ENCODE results near the gene SARDH.
A peak's percentile ranks its signal among the peaks of the same experiment; 100 is the strongest.
"Not testable (repeated sequence)": the region's sequence is repeated elsewhere in the genome, so short reads cannot be mapped to it uniquely, and the experiment has no call there.

Gene SARDH

DNA sequence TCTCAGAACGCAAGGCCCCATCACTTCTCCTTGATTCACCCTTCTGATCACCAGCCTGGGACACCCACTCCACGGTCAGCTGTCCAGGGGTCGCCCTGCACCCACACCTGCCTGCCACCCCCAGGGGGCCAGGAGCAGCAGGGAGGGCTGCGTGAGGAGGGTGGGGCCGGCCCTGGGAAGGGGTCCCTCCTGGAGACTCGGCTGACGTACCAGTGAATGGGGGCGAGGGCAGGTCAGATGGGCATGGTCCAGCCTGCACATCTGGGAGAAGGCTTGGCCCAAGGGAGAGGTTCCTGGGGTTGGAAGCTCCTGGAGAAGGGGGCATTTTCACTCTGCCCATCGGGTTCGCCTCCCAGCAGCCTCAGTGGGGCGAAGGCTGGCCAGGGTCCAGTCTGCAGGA lies 21.8 kb upstream of the SARDH start:
- no peak for DNase-seq (ENCODE audit: low read depth in 2 of 2)

DNA sequence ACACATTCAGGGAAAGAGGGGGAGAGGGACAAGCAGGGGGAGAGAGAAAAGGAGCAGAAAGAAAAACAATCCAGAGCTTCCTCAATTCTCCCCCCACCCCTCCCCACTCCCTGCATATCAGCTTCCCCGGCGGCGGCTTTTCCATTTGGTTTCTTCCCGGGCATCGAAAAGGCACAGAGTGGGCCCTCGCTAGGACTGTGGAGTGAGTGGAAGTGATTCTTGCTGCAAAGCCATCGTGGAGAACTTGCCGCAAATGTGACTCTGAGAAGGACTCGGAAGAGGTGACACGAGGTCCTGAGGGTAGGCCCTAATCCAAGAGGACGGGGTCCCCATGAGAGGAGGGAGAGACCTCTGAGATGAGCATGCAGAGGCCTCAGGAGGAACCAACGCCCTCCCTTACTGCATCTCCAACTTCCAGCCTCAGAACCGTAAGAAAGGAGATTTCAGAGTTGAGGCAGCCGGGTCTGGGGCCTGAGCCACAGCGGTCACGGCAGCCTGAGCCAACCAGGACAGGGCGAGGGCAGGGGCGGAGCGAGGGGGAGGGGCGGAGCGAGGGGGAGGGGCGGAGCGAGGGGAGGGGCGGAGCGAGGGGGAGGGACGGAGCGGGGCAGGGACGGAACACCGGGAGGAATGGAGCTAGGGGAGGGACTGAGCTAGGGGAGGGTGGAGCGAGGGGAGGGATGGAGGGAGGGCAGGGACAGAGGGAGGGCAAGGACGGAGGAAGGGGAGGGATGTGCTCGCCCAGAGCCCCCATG lies 21.2 kb upstream of the SARDH start:
- no peak for DNase-seq (ENCODE audit: low read depth in 2 of 2)

DNA sequence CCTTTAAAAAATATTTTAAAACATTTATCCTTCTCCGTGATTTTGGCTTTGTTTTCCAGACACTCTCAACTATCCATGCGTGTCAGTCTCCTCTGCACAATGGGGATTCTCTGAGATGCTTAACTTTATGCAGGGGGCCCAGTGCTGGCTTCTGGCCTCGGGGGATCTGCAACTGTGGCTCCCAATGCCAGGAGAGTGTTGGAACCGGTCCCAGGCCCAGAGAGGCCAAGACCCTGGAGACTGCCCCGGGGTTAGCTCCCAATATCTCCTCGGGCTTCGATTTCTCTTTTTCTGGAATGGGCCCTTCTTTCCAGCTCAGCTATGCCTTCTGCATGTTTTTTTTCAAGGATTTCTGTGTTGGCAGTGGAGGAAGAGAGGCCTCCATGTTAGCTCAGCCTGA lies 20.1 kb upstream of the SARDH start:
- no peak for DNase-seq (ENCODE audit: low read depth in 2 of 2)

GRCh38 chr9:133754688-133755227 lies 16.6 kb upstream of the SARDH start:
- DNase-seq (ENCODE audit: low read depth in 2 of 2) = no peak

DNA sequence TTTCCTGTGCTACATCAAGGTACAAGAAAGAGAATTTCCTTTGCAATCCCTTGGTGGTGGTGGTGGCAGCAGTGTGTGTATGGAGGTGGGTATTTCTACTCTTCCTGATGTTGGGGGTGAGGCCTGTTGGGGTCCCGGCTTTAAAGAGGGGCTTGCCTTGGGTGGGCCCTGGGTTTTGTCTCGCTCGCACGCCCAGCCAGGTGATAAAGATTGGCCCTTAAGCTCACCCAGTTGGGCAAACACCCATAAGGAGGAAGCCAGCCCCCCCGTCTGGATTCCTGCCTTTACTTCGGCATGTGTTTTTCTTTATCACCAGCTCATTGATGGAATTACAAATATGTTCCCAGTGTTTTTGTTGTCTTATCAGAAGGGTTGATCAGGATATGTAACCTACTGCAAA lies 16.0 kb upstream of the SARDH start:
- no peak for DNase-seq (ENCODE audit: low read depth in 2 of 2)

DNA sequence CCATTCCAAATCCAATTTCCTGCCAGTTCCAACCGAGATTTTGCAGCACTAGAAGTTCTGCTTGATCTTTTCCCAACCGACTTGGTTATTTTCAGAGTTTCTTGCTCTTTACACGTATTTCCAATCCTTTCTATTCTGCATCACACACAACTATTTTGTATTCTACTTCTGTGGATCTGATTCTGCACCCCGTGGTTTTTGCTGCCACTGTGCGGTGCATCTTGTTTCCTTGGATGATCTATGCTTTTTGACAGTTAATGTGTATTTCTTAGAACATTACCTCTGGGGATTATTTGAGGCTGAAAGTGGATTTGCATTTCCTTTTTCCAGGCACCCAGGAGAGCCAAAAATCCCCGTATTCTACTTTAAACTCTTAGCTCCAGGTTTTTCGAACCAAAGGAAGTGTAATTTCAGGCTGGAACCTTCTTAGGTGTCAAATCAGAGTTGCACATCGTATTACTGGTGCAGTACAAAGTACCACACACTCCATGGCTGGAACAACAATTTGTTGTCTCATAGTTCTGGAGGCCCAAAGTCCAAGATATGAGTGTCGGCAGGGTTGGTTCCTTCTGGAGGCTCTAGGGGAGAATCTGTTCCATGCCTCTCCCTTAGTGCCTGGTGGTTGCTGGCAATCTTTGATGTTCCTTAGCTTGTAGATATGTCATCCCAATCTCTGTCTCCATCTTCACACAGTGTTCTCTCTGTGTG lies 14.7 kb upstream of the SARDH start:
- DNase-seq (ENCODE audit: low read depth in 2 of 2) = no peak

GRCh38 chr9:133750982-133751649 lies 13.0 kb upstream of the SARDH start:
- no peak for DNase-seq (ENCODE audit: low read depth in 2 of 2)

- DNase-seq (ENCODE audit: low read depth in 2 of 2) = no peak
Observed at GRCh38 chr9:133747309-133747708, 9.2 kb upstream of the SARDH start.

DNA sequence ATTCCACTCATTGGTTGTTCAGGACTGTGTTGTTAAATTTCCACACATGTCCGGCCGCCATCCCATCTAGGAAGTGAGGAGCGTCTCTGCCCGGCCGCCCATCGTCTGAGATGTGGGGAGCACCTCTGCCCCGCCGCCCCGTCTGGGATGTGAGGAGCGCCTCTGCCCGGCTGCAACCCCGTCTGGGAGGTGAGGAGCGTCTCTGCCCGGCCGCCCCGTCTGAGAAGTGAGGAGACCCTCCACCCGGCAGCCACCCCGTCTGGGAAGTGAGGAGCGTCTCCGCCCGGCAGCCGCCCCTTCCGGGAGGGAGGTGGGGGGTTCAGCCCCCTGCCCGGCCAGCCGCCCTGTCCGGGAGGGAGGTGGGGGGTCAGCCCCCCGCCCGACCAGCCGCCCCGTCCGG lies 6.4 kb upstream of the SARDH start:
- DNase-seq (ENCODE audit: low read depth in 2 of 2) = not testable (repeated sequence)

- DNase-seq (ENCODE audit: low read depth in 2 of 2) = peak; percentile 52 to 59
Observed at GRCh38 chr9:133742849-133743444, 4.8 kb upstream of the SARDH start.

DNA sequence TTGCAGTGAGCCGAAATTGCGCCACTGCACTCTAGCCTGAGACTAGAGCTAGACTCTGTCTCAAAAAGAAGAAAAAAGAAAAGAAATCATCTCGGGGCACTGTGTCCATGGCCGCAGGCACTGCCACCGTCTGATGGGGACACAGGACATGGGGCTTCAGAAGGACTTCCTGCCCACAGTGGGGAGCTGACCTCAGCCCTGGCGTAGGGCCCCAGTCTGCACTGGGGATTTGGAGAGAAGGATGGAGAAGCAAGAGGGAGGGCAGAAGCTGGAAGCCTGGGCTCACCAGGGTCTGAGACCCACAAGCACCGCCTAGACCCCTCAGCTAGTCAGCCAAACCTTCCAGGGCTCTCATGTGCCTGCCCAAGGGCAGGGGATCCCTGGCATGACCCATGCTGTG lies 4.1 kb upstream of the SARDH start:
- no peak for DNase-seq (ENCODE audit: low read depth in 2 of 2)

GRCh38 chr9:133741716-133742115 lies 3.6 kb upstream of the SARDH start:
- no peak for DNase-seq (ENCODE audit: low read depth in 2 of 2)

GRCh38 chr9:133740911-133741310 lies 2.8 kb upstream of the SARDH start:
- no peak for DNase-seq (ENCODE audit: low read depth in 2 of 2)

- no peak for DNase-seq (ENCODE audit: low read depth in 2 of 2)
Observed at GRCh38 chr9:133739408-133740280, 1.5 kb upstream of the SARDH start.

- DNase-seq (ENCODE audit: low read depth in 2 of 2) = no peak
Observed at GRCh38 chr9:133738640-133739225, 581 bp upstream of the SARDH start.

- no peak for DNase-seq (ENCODE audit: low read depth in 2 of 2)
Observed at GRCh38 chr9:133737071-133737773, 930 bp downstream of the SARDH start.

- no peak for DNase-seq (ENCODE audit: low read depth in 2 of 2)
Observed at GRCh38 chr9:133735931-133736330, 2.2 kb downstream of the SARDH start.

- no peak for DNase-seq (ENCODE audit: low read depth in 2 of 2)
Observed at GRCh38 chr9:133735415-133735775, 2.8 kb downstream of the SARDH start.

GRCh38 chr9:133734590-133735414 lies 3.4 kb downstream of the SARDH start:
- DNase-seq (ENCODE audit: low read depth in 2 of 2) = no peak
